Measurements from ENCODE around the gene NCKAP5.

The NCKAP5 gene

DNA sequence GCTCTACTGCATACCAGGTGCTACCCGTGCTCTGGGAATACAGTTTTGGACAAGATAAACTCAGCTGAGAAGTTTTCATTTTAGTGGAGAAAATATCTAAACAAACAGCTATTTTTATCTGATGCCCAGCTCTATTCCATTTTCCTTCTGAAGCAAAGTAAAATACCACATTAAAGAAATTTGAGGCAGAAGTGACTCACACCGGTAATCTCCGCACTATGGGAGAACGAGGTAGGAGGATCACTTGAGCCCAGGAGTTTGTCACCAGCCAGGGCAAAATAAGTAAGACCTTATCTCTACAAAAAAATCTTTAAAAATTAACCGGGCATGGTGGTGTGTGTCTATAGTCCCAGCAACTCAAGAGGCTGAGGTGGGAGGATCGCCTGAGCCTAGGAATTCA lies 482.1 kb downstream of the NCKAP5 start:
- no CpG with 5 or more reads among the region's 6 CpGs for WGBS, 2 donors (ENCODE audit: extremely low coverage in 2 of 2, insufficient read length in 2 of 2, insufficient replicate concordance in 1 of 2)
- H3K79me1 ChIP-seq (ENCODE audit: low read depth, low read length), result no peaks in the 10 kb centered on the region
- no peak overlapping the region for H2AFZ ChIP-seq (ENCODE audit: low read length)
- H3K9me3 ChIP-seq (replicated peaks in 1 of 2; ENCODE audit: control insufficient read depth in 2 of 2, insufficient read depth in 1 of 2, low read depth in 1 of 2, low read length in 2 of 2), result no peaks in the 10 kb centered on the region
- H2BK120ac ChIP-seq (ENCODE audit: low read depth, low read length), result no peak overlapping the region
- H3K27ac ChIP-seq (replicated peaks; ENCODE audit: low read length), result no peak overlapping the region
- DNase-seq (ENCODE audit: low spot score), result no peak
- no peak overlapping the region for H3K18ac ChIP-seq (ENCODE audit: low read length)
- H3K14ac ChIP-seq (ENCODE audit: low read length), result no peak overlapping the region
- no peak overlapping the region for H4K8ac ChIP-seq (ENCODE audit: low read depth, low read length)
- H2BK5ac ChIP-seq (ENCODE audit: low read length), result no peak overlapping the region
- H3K4me3 ChIP-seq (ENCODE audit: low read length in 2 of 2), result no peak overlapping the region
- no peak overlapping the region for H3K9ac ChIP-seq (ENCODE audit: low read depth, low read length, poor library complexity)
- H2AK5ac ChIP-seq (ENCODE audit: low read depth, low read length), result no peak overlapping the region
- no peak overlapping the region for H3K4ac ChIP-seq (ENCODE audit: low read length)
- no peak overlapping the region for H3K23ac ChIP-seq (ENCODE audit: low read depth, low read length, poor library complexity)
- H3K27me3 ChIP-seq (ENCODE audit: control insufficient read depth in 3 of 3, insufficient read depth in 3 of 3, low read depth in 1 of 3, low read length in 3 of 3), result no peaks in the 10 kb centered on the region
- H3K4me2 ChIP-seq (ENCODE audit: insufficient read depth, low read length, poor library complexity, severe bottlenecking), result no peak overlapping the region
- H4K91ac ChIP-seq (ENCODE audit: low read depth, low read length, poor library complexity), result no peak overlapping the region
- no peak overlapping the region for H2BK15ac ChIP-seq (ENCODE audit: low read length)
- H2BK12ac ChIP-seq (ENCODE audit: low read length), result no peak overlapping the region
- H3K4me1 ChIP-seq (ENCODE audit: control insufficient read depth in 2 of 2, insufficient read depth in 1 of 2, low read depth in 1 of 2, low read length in 2 of 2), result no peaks in the 10 kb centered on the region
- peaks cover 0 to 59% of the 10 kb centered on the region in 2 donors for H3K36me3 ChIP-seq (replicated peaks in 1 of 2; ENCODE audit: control insufficient read depth in 2 of 2, insufficient read depth in 2 of 2, low read length in 2 of 2)

DNA sequence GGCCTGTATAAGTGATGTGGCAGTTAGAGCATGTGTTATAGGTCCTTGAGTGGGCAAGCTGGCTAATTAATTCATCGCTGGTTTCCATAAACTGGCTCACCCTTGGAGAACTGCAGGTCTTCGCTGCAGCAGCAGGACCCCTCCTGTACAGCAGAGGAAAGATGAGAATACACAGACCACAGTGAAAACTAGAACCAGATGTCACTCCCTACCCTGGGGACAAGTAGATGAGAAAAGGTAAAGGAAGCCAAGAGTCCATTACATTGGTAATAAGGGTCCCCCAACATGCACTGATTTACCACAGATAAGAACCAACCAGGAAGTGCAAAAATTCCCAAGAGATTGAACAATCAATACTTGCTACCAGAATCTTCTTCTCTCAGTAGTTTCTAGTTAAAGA lies 482.6 kb downstream of the NCKAP5 start:
- Histone ChIP-seq H4K91ac (ENCODE audit: low read depth, low read length, poor library complexity) (no peak overlapping the region), H3K4me3 (ENCODE audit: low read length in 2 of 2) (no peak overlapping the region), H4K8ac (ENCODE audit: low read depth, low read length) (no peak overlapping the region), H3K4me2 (ENCODE audit: insufficient read depth, low read length, poor library complexity, severe bottlenecking) (no peak overlapping the region), H3K23ac (ENCODE audit: low read depth, low read length, poor library complexity) (no peak overlapping the region), H3K14ac (ENCODE audit: low read length) (no peak overlapping the region), H3K79me1 (ENCODE audit: low read depth, low read length) (no peaks in the 10 kb centered on the region), H2BK120ac (ENCODE audit: low read depth, low read length) (no peak overlapping the region), H2BK12ac (ENCODE audit: low read length) (no peak overlapping the region), H3K27me3 (ENCODE audit: control insufficient read depth in 3 of 3, insufficient read depth in 3 of 3, low read depth in 1 of 3, low read length in 3 of 3) (no peaks in the 10 kb centered on the region), H3K18ac (ENCODE audit: low read length) (no peak overlapping the region), H2AFZ (ENCODE audit: low read length) (no peak overlapping the region), H3K4me1 (ENCODE audit: control insufficient read depth in 2 of 2, insufficient read depth in 1 of 2, low read depth in 1 of 2, low read length in 2 of 2) (no peaks in the 10 kb centered on the region), H3K4ac (ENCODE audit: low read length) (no peak overlapping the region), H3K36me3 (replicated peaks in 1 of 2; ENCODE audit: control insufficient read depth in 2 of 2, insufficient read depth in 2 of 2, low read length in 2 of 2) (peaks cover 0 to 53% of the 10 kb centered on the region in 2 donors), H3K27ac (replicated peaks; ENCODE audit: low read length) (no peak overlapping the region), H3K9me3 (replicated peaks in 1 of 2; ENCODE audit: control insufficient read depth in 2 of 2, insufficient read depth in 1 of 2, low read depth in 1 of 2, low read length in 2 of 2) (no peaks in the 10 kb centered on the region), H2AK5ac (ENCODE audit: low read depth, low read length) (no peak overlapping the region), H3K9ac (ENCODE audit: low read depth, low read length, poor library complexity) (no peak overlapping the region), H2BK15ac (ENCODE audit: low read length) (no peak overlapping the region), H2BK5ac (ENCODE audit: low read length) (no peak overlapping the region)
- WGBS, 2 donors (ENCODE audit: extremely low coverage in 2 of 2, insufficient read length in 2 of 2, insufficient replicate concordance in 1 of 2), result no CpG with 5 or more reads among the region's 2 CpGs
- no peak for DNase-seq (ENCODE audit: low spot score)

DNA sequence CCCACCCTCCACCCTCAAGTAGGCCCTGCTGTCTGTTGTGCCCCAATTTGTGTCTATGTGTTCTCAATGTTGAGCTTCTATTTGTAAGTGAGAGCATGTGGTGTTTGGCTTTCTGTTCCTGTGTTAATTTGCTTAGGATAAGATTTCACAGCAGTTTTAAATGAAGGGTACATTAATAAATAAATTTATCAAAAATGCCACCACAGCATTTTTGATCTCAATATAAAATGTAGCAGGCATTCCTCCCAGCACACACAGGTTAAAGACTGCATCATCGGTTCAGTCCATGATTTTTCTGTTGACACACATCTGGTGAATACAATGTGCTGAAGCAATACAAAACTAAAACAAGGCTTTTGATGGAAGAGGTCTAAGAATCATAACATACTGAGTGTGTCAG lies 486.2 kb downstream of the NCKAP5 start:
- no CpG with 5 or more reads among the region's 1 CpG for WGBS, 2 donors (ENCODE audit: extremely low coverage in 2 of 2, insufficient read length in 2 of 2, insufficient replicate concordance in 1 of 2)
- Histone ChIP-seq H3K9ac (ENCODE audit: low read depth, low read length, poor library complexity) (no peak overlapping the region), H2BK15ac (ENCODE audit: low read length) (no peak overlapping the region)

DNA sequence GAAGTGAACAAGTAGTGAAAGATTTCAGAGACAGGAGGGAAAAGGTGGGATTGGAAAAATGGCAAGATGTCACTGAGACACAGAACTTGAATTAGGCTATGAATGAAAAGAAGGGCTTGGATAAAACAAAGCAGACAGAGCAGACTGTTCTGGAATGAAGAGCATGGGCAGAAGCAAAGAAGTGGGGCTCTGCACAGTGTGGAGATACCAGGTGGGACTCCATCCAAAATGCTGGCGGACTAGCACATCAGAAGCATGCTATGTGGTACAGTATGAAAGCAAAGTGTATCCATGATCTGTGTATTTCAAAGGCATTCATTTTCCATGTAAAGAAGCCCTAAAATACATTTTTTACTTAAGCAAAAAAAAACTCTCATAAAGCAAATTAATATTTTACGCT lies 487.4 kb downstream of the NCKAP5 start:
- Histone ChIP-seq H2BK120ac (ENCODE audit: low read depth, low read length) (no peak overlapping the region), H3K4me3 (ENCODE audit: low read length in 2 of 2) (no peak overlapping the region), H2BK5ac (ENCODE audit: low read length) (no peak overlapping the region), H3K27ac (replicated peaks; ENCODE audit: low read length) (no peak overlapping the region), H3K14ac (ENCODE audit: low read length) (no peak overlapping the region), H2BK15ac (ENCODE audit: low read length) (no peak overlapping the region), H3K27me3 (ENCODE audit: control insufficient read depth in 3 of 3, insufficient read depth in 3 of 3, low read depth in 1 of 3, low read length in 3 of 3) (no peaks in the 10 kb centered on the region), H3K79me1 (ENCODE audit: low read depth, low read length) (no peaks in the 10 kb centered on the region), H3K9me3 (replicated peaks in 1 of 2; ENCODE audit: control insufficient read depth in 2 of 2, insufficient read depth in 1 of 2, low read depth in 1 of 2, low read length in 2 of 2) (no peaks in the 10 kb centered on the region), H2BK12ac (ENCODE audit: low read length) (no peak overlapping the region), H4K8ac (ENCODE audit: low read depth, low read length) (no peak overlapping the region), H3K18ac (ENCODE audit: low read length) (no peak overlapping the region), H2AFZ (ENCODE audit: low read length) (no peak overlapping the region), H3K4me1 (ENCODE audit: control insufficient read depth in 2 of 2, insufficient read depth in 1 of 2, low read depth in 1 of 2, low read length in 2 of 2) (no peaks in the 10 kb centered on the region), H2AK5ac (ENCODE audit: low read depth, low read length) (no peak overlapping the region), H3K4me2 (ENCODE audit: insufficient read depth, low read length, poor library complexity, severe bottlenecking) (no peak overlapping the region), H3K4ac (ENCODE audit: low read length) (no peak overlapping the region), H3K36me3 (replicated peaks in 1 of 2; ENCODE audit: control insufficient read depth in 2 of 2, insufficient read depth in 2 of 2, low read length in 2 of 2) (peaks cover 0 to 75% of the 10 kb centered on the region in 2 donors), H4K91ac (ENCODE audit: low read depth, low read length, poor library complexity) (no peak overlapping the region), H3K23ac (ENCODE audit: low read depth, low read length, poor library complexity) (no peak overlapping the region), H3K9ac (ENCODE audit: low read depth, low read length, poor library complexity) (no peak overlapping the region)
- no CpG with 5 or more reads among the region's 2 CpGs for WGBS, 2 donors (ENCODE audit: extremely low coverage in 2 of 2, insufficient read length in 2 of 2, insufficient replicate concordance in 1 of 2)
- no peak for DNase-seq (ENCODE audit: low spot score)

More for the DNA sequence above, 486.2 kb downstream of the NCKAP5 start:
- no peak overlapping the region for H3K14ac ChIP-seq (ENCODE audit: low read length)
- no peak overlapping the region for H3K23ac ChIP-seq (ENCODE audit: low read depth, low read length, poor library complexity)
- no peaks in the 10 kb centered on the region for H3K4me1 ChIP-seq (ENCODE audit: control insufficient read depth in 2 of 2, insufficient read depth in 1 of 2, low read depth in 1 of 2, low read length in 2 of 2)
- H2BK12ac ChIP-seq (ENCODE audit: low read length), result no peak overlapping the region
- H2BK5ac ChIP-seq (ENCODE audit: low read length), result no peak overlapping the region
- no peak overlapping the region for H2BK120ac ChIP-seq (ENCODE audit: low read depth, low read length)
- no peak overlapping the region for H3K4ac ChIP-seq (ENCODE audit: low read length)
- DNase-seq (ENCODE audit: low spot score), result no peak
- no peak overlapping the region for H4K8ac ChIP-seq (ENCODE audit: low read depth, low read length)
- no peak overlapping the region for H3K4me2 ChIP-seq (ENCODE audit: insufficient read depth, low read length, poor library complexity, severe bottlenecking)
- no peaks in the 10 kb centered on the region for H3K79me1 ChIP-seq (ENCODE audit: low read depth, low read length)
- H3K36me3 ChIP-seq (replicated peaks in 1 of 2; ENCODE audit: control insufficient read depth in 2 of 2, insufficient read depth in 2 of 2, low read length in 2 of 2), result peaks cover 0 to 70% of the 10 kb centered on the region in 2 donors
- H3K27me3 ChIP-seq (ENCODE audit: control insufficient read depth in 3 of 3, insufficient read depth in 3 of 3, low read depth in 1 of 3, low read length in 3 of 3), result no peaks in the 10 kb centered on the region
- H2AK5ac ChIP-seq (ENCODE audit: low read depth, low read length), result no peak overlapping the region
- H3K18ac ChIP-seq (ENCODE audit: low read length), result no peak overlapping the region
- H4K91ac ChIP-seq (ENCODE audit: low read depth, low read length, poor library complexity), result no peak overlapping the region
- H3K9me3 ChIP-seq (replicated peaks in 1 of 2; ENCODE audit: control insufficient read depth in 2 of 2, insufficient read depth in 1 of 2, low read depth in 1 of 2, low read length in 2 of 2), result no peaks in the 10 kb centered on the region
- no peak overlapping the region for H2AFZ ChIP-seq (ENCODE audit: low read length)
- H3K4me3 ChIP-seq (ENCODE audit: low read length in 2 of 2), result no peak overlapping the region
- no peak overlapping the region for H3K27ac ChIP-seq (replicated peaks; ENCODE audit: low read length)
